Calu3 (cell line): ENCODE results near the gene AADAT. TPM values are rescaled to one million over a fixed set of nuclear protein-coding genes. Genes with fewer than 3 reads are reported as not detected.

Experiments
- BruUV-seq: library from RNA; stranded (reverse); fragments of 400-500 nt; replicated peaks from 2 replicates; lab custom pipeline; 2021; lab: Mats Ljungman, UMichigan
- CTCF ChIA-PET: fragments of 300-600 bp; sonication (Branson Sonifier 250); formaldehyde crosslinking; loops from one replicate; lab custom pipeline; 2022; ENCODE audit warnings: antibody characterized with exemption; lab: Charles Lee
- DNase-seq: peaks from one replicate; pipeline ENCODE4 v3.0.0; 2022
- H3K27ac Mint-ChIP-seq: one replicate; pipeline ENCODE4 v1.8.0; 2022; ENCODE audit warnings: mixed read lengths; ENCODE audit not compliant: unreplicated experiment
- H3K27me3 Mint-ChIP-seq: one replicate; pipeline ENCODE4 v1.8.0; 2022; ENCODE audit warnings: mixed read lengths; ENCODE audit not compliant: unreplicated experiment
- H3K36me3 Mint-ChIP-seq: one replicate; pipeline ENCODE4 v1.8.0; 2022; ENCODE audit warnings: mild to moderate bottlenecking, moderate library complexity, mixed read lengths; ENCODE audit not compliant: insufficient read depth, unreplicated experiment
- H3K4me1 Mint-ChIP-seq: one replicate; pipeline ENCODE4 v1.8.0; 2022; ENCODE audit warnings: mild to moderate bottlenecking, low read depth, mixed read lengths; ENCODE audit not compliant: unreplicated experiment
- H3K4me3 Mint-ChIP-seq: one replicate; pipeline ENCODE4 v1.8.0; 2022; ENCODE audit warnings: mild to moderate bottlenecking, low read depth, moderate library complexity, mixed read lengths; ENCODE audit not compliant: unreplicated experiment
- H3K9me3 Mint-ChIP-seq: one replicate; pipeline ENCODE4 v1.8.0; 2022; ENCODE audit warnings: low read depth, mixed read lengths; ENCODE audit not compliant: unreplicated experiment
- intact Hi-C: fragments of 100-400 bp; cut with micrococcal nuclease; formaldehyde crosslinking; loops from one replicate; pipeline ENCODE4 v1.10.0; 2022; ENCODE audit not compliant: unreplicated experiment
- total RNA-seq: library from RNA; stranded (reverse); gene quantifications from 2 replicates; pipeline ENCODE4 v1.2.3, GENCODE V29; 2022
- TF ChIP-seq, protein P1 (sequence below): fragments of 200-600 bp; IDR thresholded peaks from one replicate; pipeline ENCODE4 v1.8.0; 2022; ENCODE audit warnings: antibody characterized with exemption; ENCODE audit not compliant: unreplicated experiment

The AADAT gene
- total RNA-seq, 1 experiment from 2014 or later: 13.8 TPM

DNA sequence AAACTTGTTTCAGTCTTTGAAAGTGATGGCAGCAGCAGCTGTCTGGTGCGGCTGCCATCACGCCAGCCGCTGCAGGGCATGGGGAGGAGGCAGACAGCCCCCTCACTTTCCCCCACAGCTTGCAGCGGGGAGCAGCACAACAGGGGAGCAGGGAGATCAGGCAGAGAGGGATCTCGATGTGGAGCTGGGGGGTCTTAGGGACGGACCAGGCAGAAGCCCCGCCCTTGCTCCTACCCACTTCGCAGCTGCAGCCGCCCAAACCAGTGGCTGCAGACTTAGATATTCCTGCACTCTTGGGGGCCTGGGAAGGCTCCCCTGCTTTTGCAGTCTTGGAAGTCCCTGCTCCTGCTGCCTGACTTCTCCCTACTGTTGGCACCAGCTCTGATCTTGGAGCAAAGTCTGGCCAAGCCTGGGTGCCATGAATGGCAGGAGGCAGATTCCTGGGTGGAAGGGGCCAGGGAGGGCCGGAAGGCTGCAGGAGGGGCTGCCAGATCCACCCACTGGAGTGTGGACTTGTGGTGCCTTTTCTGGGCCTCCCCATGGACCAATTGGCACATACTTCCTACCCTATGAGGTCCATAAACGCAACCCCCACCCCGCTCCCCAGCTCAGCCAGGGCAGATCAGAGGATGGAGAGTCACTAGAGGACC is 49.6 kb downstream of the AADAT start:
- H3K27ac Mint-ChIP-seq: no peak overlapping the region
- DNase-seq: no peak
- no peaks in the 10 kb centered on the region for H3K4me1 Mint-ChIP-seq
- TF ChIP-seq, protein P1, sequence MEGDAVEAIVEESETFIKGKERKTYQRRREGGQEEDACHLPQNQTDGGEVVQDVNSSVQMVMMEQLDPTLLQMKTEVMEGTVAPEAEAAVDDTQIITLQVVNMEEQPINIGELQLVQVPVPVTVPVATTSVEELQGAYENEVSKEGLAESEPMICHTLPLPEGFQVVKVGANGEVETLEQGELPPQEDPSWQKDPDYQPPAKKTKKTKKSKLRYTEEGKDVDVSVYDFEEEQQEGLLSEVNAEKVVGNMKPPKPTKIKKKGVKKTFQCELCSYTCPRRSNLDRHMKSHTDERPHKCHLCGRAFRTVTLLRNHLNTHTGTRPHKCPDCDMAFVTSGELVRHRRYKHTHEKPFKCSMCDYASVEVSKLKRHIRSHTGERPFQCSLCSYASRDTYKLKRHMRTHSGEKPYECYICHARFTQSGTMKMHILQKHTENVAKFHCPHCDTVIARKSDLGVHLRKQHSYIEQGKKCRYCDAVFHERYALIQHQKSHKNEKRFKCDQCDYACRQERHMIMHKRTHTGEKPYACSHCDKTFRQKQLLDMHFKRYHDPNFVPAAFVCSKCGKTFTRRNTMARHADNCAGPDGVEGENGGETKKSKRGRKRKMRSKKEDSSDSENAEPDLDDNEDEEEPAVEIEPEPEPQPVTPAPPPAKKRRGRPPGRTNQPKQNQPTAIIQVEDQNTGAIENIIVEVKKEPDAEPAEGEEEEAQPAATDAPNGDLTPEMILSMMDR: no peak
- no peak overlapping the region for H3K4me3 Mint-ChIP-seq
- intact Hi-C loops: no loop called here
- no peaks in the 10 kb centered on the region for H3K9me3 Mint-ChIP-seq
- CTCF ChIA-PET: interaction anchor here (1.0 kb wide), 1 partner anchor 249 kb away, joined by 3 read pairs; no protein-coding TSS in a partner anchor
- no peaks in the 10 kb centered on the region for H3K36me3 Mint-ChIP-seq
- H3K27me3 Mint-ChIP-seq: no peaks in the 10 kb centered on the region
- BruUV-seq: no TSS peak

GRCh38 chr4:170038769-170039168 is 51.0 kb downstream of the AADAT start:
- no peak for DNase-seq
- H3K4me3 Mint-ChIP-seq: no peak overlapping the region
- no peak overlapping the region for H3K27ac Mint-ChIP-seq
- H3K27me3 Mint-ChIP-seq: no peaks in the 10 kb centered on the region
- H3K9me3 Mint-ChIP-seq: no peaks in the 10 kb centered on the region
- BruUV-seq: no TSS peak
- intact Hi-C loops: no loop called here
- CTCF ChIA-PET: no interaction called here
- TF ChIP-seq, protein P1: no peak
- H3K4me1 Mint-ChIP-seq: no peaks in the 10 kb centered on the region
- peaks cover 3% of the 10 kb centered on the region for H3K36me3 Mint-ChIP-seq

DNA sequence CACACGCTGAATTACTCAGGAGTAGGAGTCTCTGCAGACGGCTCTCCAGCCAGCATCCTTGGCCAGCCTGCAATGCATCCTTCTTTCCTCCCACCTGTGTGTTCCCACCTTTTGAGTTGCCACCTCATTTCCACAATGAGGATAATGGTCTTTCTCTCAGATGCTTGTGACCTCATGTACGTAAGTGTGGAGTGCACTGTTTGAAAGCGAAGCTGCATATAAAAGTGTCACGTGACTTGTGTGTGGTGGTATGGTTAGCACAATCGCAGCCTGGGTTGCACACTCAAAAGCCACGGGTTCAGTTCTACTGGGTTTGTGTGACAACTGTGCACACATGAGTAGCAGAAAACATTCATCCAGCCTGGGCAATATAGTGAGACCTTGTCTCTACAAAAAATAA is 51.5 kb downstream of the AADAT start:
- BruUV-seq: no TSS peak
- Mint-ChIP-seq H3K27ac (no peak overlapping the region), H3K9me3 (no peaks in the 10 kb centered on the region), H3K4me1 (no peaks in the 10 kb centered on the region), H3K36me3 (peaks cover 4% of the 10 kb centered on the region), H3K27me3 (no peaks in the 10 kb centered on the region), H3K4me3 (no peak overlapping the region)
- TF ChIP-seq, protein P1: no peak
- intact Hi-C loops: no loop called here
- CTCF ChIA-PET: no interaction called here
- DNase-seq: no peak

DNA sequence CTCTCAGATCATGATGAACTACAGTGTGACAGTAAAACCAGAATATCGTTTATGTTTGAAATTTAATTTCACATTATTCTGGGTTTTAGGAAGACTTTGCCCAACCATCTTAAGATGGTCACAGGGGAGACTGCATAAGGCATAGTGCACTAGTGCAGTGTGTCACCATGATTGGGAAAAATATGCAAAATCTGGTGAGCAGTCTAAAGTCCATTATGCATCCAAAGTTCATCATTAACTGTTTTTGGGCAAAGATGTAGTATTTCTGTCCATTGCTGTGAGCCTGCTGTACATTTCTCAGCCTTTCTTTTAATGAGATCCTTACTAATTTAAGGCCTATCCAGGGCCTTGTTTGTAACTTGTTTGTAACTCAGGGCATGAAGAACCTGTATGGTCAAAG is 52.3 kb downstream of the AADAT start:
- BruUV-seq: no TSS peak
- CTCF ChIA-PET: no interaction called here
- DNase-seq: no peak
- H3K4me3 Mint-ChIP-seq: no peak overlapping the region
- no peak overlapping the region for H3K27ac Mint-ChIP-seq
- H3K27me3 Mint-ChIP-seq: no peaks in the 10 kb centered on the region
- no peaks in the 10 kb centered on the region for H3K9me3 Mint-ChIP-seq
- intact Hi-C loops: no loop called here
- TF ChIP-seq, protein P1: no peak
- H3K36me3 Mint-ChIP-seq: peaks cover 4% of the 10 kb centered on the region
- no peaks in the 10 kb centered on the region for H3K4me1 Mint-ChIP-seq
